PFSK-1 (cell line): Measurements from ENCODE around the gene FUT8.

Source experiments
- FOXP2 ChIP-seq: optimal IDR thresholded peaks from 2 replicates; pipeline ENCODE3; 2011; ENCODE audit warnings: borderline replicate concordance, control low read depth, inconsistent platforms; ENCODE audit not compliant: insufficient read depth; ENCODE audit errors: extremely low read length, extremely low read depth
- POLR2AphosphoS5 ChIP-seq: IDR thresholded peaks from 2 replicates; pipeline ENCODE4 v1.6.1; 2012; ENCODE audit warnings: low read depth, mild to moderate bottlenecking, control low read depth, low read length, moderate library complexity
- SIN3A ChIP-seq: IDR thresholded peaks from 2 replicates; pipeline ENCODE4 v1.6.1; 2012; ENCODE audit warnings: mild to moderate bottlenecking, low read length, moderate library complexity, borderline replicate concordance; ENCODE audit not compliant: insufficient read depth
- TAF1 ChIP-seq: IDR thresholded peaks from 2 replicates; pipeline ENCODE4 v1.6.1; 2012; ENCODE audit warnings: low read length, control low read depth, borderline replicate concordance; ENCODE audit not compliant: insufficient read depth
- TF ChIP-seq, protein P1 (sequence below), 2 experiments: IDR thresholded peaks; 2 replicates each; pipeline versions ENCODE4 v1.6.1 to v1.8.0; 2011 to 2012; ENCODE audit warnings: low read depth in 2 of 2, low read length in 2 of 2, control low read depth in 1 of 2, inconsistent platforms in 1 of 2, mild to moderate bottlenecking in 1 of 2, moderate library complexity in 1 of 2; ENCODE audit not compliant: insufficient read depth in 1 of 2

FUT8 gene

DNA sequence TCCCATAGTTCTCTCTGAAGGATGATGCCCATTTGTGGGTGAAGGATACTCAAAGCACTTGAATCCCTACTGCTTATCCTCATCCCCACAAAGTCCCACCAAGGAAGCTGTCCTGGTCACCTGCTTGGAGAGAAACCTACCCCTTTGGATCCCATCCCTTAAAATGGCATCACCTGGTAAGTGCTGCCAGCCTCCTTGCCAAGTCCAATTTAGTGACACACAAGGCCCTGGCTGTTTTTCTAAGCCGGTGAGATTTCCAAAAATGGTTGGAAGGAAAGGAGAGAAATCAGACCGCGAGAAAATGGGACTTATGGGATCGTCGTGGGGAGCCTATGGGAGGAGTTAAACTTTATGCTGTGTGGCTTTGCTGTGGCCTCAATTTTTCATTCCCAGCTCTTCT lies 358.2 kb downstream of the FUT8 start:
- TF ChIP-seq TAF1 (no peak), FOXP2 (no peak), SIN3A (no peak), POLR2AphosphoS5 (no peak)
- TF ChIP-seq, protein P1, sequence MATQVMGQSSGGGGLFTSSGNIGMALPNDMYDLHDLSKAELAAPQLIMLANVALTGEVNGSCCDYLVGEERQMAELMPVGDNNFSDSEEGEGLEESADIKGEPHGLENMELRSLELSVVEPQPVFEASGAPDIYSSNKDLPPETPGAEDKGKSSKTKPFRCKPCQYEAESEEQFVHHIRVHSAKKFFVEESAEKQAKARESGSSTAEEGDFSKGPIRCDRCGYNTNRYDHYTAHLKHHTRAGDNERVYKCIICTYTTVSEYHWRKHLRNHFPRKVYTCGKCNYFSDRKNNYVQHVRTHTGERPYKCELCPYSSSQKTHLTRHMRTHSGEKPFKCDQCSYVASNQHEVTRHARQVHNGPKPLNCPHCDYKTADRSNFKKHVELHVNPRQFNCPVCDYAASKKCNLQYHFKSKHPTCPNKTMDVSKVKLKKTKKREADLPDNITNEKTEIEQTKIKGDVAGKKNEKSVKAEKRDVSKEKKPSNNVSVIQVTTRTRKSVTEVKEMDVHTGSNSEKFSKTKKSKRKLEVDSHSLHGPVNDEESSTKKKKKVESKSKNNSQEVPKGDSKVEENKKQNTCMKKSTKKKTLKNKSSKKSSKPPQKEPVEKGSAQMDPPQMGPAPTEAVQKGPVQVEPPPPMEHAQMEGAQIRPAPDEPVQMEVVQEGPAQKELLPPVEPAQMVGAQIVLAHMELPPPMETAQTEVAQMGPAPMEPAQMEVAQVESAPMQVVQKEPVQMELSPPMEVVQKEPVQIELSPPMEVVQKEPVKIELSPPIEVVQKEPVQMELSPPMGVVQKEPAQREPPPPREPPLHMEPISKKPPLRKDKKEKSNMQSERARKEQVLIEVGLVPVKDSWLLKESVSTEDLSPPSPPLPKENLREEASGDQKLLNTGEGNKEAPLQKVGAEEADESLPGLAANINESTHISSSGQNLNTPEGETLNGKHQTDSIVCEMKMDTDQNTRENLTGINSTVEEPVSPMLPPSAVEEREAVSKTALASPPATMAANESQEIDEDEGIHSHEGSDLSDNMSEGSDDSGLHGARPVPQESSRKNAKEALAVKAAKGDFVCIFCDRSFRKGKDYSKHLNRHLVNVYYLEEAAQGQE (IDR thresholded peaks at IDR 0.05; ENCODE audit: insufficient read depth in 1 of 2, low read depth in 2 of 2, low read length in 2 of 2) = no peak

DNA sequence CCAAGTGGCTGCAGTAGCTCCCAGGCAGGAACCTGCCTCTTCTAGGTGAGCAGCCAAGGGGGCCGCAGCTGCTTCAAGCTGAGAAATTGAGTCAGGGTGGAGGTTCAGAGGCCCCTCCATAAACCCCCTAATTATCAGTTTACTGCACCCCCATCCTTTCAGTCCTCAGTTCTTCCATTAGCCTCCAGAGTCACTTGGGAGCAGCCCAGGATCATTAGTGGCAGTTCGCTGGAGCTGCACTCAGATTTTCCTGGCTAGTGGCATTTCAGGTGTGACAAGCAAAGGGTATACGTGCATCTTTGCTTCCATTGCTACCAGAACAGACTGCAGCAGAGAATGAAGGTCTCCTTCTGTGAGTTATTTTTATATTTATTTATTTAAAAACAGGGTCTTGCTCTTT lies 358.7 kb downstream of the FUT8 start:
- TF ChIP-seq POLR2AphosphoS5 (no peak), TAF1 (no peak), FOXP2 (no peak), SIN3A (no peak)
- TF ChIP-seq, protein P1 (IDR thresholded peaks at IDR 0.05; ENCODE audit: insufficient read depth in 1 of 2, low read depth in 2 of 2, low read length in 2 of 2) = no peak

DNA sequence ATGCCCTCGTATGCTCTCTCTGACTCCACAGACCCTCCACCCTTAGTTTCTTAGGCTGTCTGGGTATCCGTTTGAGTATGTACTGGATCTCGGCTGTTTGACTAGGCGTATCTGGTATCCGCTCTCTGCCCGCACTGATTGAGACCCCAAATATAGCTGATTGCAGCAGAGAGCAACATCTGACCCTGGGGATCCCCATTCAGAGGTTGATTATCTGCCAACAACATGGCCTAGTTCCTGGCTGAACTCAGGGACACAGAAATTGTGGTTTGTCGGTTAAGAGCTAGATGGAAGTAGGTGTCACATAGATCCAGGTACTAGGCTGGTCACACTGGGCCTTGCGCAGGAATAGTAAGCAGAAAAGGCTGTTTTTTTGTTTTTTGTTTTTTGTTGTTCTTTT lies 359.9 kb downstream of the FUT8 start:
- no peak for TF ChIP-seq TAF1
- no peak for TF ChIP-seq POLR2AphosphoS5
- no peak for TF ChIP-seq FOXP2
- TF ChIP-seq, protein P1 (IDR thresholded peaks at IDR 0.05; ENCODE audit: insufficient read depth in 1 of 2, low read depth in 2 of 2, low read length in 2 of 2) = no peak

DNA sequence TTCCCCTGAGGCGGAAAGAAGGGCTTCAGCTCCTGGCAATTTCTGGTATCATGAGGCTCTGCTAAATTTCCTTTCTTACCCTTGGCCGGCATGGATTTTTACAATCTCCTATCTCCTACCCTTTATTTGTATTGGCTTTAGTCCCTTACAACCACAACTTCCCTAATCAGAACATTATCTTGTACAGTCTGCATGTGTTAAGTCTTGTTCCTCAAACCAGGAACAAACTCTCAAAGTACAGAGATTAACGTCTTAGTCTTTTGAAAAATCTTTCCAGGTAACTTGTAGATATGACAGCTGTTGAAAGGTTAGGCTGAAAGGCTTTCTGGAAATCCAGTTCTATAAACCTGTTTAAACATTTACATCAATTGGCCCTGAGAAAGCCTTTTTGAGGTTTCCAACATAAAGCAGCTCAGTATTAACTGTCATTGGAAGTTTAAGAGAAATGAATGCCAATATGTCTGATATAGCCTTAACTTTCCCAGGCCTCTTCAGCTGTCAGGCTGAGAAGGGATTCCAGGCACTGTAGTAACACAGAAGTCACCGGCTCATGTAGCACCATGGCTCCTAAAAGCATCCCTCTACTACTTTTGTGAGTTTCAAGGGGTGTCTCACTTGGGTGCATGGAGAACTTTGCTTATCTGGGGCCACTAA lies 360.5 kb downstream of the FUT8 start:
- TF ChIP-seq TAF1 = no peak
- no peak for TF ChIP-seq POLR2AphosphoS5

DNA sequence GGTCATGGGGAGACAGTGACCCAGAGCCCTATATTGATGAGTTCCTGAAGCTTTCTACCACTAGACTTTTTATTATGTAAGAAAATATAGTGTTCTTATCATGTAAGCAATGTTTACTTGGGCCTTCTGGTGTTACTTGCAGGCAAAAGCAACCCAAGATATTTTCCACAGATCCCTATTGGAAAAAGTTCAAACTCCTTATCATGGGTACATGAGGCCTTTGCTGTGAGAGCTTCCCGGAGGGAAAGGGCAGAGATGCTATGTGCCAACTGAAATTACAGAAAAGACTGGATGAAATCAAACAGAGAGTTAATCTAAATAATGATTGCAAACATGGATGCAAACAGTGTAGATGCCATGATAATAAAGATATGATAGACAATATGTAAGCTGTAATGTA lies 361.5 kb downstream of the FUT8 start:
- TF ChIP-seq FOXP2 = no peak
- TF ChIP-seq, protein P1 (IDR thresholded peaks at IDR 0.05; ENCODE audit: insufficient read depth in 1 of 2, low read depth in 2 of 2, low read length in 2 of 2) = no peak
- no peak for TF ChIP-seq POLR2AphosphoS5
- no peak for TF ChIP-seq TAF1
- TF ChIP-seq SIN3A = no peak
